ENCODE data around the gene PIP4K2A.

DNA sequence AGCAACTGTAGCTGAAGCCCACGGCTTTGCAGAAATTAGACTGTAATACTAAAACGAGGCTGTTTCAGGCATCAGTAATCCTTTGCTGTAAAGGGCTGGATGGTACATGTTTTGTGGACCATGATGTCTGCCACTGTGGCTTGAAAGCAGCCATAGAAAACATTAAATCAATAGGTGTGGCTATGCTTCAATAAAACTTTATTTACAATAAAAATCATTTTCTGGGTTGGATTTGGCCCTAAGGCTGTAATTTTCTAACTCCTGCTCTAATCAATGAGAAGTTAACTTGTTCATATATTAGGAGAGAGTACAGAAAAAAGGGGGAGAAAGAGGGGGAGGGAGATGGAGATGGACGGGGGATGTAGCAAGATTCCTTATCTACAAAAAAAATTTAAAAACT is 183.4 kb downstream of the PIP4K2A start:
- TF ChIP-seq, protein P1, sequence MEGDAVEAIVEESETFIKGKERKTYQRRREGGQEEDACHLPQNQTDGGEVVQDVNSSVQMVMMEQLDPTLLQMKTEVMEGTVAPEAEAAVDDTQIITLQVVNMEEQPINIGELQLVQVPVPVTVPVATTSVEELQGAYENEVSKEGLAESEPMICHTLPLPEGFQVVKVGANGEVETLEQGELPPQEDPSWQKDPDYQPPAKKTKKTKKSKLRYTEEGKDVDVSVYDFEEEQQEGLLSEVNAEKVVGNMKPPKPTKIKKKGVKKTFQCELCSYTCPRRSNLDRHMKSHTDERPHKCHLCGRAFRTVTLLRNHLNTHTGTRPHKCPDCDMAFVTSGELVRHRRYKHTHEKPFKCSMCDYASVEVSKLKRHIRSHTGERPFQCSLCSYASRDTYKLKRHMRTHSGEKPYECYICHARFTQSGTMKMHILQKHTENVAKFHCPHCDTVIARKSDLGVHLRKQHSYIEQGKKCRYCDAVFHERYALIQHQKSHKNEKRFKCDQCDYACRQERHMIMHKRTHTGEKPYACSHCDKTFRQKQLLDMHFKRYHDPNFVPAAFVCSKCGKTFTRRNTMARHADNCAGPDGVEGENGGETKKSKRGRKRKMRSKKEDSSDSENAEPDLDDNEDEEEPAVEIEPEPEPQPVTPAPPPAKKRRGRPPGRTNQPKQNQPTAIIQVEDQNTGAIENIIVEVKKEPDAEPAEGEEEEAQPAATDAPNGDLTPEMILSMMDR (conservative IDR thresholded peaks at IDR 0.05), result no peak
- TF ChIP-seq EZH2 (IDR thresholded peaks at IDR 0.05; ENCODE audit: low read depth), result no peak
